HG02870 (cell line): ENCODE results near the gene MAGI3.
"Not testable (repeated sequence)": the region's sequence is repeated elsewhere in the genome, so short reads cannot be mapped to it uniquely, and the experiment has no call there.

Source experiments
- ATAC-seq: cut with Tn5 transposase; IDR thresholded peaks from one replicate; pipeline ENCODE4 v1.9.1; 2021; ENCODE audit warnings: mild to moderate bottlenecking, moderate library complexity; ENCODE audit not compliant: unreplicated experiment

Gene MAGI3

DNA sequence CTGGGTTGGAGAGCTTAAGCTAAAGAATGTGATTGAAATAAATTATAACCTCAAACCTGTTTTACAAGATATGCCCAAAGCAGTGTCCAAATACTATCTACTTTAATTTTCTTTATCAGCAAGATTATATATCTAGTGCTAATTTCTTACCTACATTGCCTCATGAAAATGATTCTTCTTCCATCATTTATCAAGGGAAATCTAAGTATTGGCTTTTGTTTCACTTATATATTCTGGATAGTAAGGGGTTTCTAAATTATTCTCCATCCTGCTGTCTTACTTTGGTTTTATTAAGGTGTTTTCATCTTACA is 287.8 kb downstream of the MAGI3 start:
- ATAC-seq = no peak

DNA sequence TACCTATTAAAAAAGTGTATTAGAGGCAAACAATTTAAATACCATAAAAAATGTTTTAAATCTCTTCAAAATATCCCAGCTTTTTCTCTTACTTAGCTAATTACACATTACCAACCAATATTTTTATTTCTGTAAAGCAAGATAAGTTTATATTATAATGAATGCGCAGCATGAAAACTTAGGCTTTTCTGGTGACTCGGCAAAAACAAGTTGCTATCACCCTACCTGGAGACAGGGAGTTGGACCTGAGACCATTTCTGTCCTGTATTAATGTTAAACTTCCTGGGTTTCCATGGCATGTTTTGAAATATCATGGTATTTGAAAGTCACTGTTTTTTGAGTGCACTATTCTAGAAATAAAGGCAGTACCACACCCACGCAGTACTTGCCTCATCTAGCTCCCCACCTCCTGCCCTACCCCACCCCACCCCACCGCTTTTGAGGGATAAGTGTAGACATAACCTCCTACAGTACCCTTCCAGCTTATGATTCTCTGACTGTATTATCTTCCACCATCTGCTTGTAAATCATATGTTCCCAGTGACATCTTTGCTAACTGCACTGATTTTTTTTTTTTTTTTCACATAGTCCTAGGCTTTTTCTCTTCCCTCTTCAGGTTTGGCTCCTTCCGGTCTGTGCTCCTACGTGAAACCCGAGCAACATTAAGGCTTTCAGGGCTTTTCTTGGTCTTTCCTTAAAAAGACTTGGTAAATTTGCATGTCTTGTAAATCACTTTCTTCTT is 291.5 kb downstream of the MAGI3 start:
- ATAC-seq = no peak

GRCh38 chr1:113683384-113684152 is 293.3 kb downstream of the MAGI3 start:
- no peak for ATAC-seq

GRCh38 chr1:113684153-113684541 is 293.8 kb downstream of the MAGI3 start:
- ATAC-seq = no peak

GRCh38 chr1:113686891-113687618 is 296.7 kb downstream of the MAGI3 start:
- no peak for ATAC-seq

DNA sequence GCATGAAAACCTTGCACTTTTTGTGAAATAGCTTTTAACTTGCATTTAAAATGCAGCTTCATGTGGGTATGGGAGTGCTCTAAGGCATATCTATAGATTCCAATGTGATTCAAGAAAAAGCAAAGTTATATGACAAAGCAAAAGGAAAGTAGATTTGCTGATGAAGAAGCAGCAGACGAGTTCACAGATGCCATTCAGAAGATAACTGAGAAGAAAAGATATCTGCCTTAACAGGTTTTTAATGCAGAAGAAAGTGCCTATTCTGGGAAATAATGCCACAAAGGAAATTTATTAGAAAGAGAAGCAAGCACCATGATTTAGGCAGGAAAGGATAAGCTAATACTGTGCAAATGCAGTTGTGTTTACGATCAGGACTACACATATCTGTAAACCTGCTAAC is 300.9 kb downstream of the MAGI3 start:
- ATAC-seq = no peak

- ATAC-seq = no peak
Observed at GRCh38 chr1:113692342-113692741, 302.0 kb downstream of the MAGI3 start.

GRCh38 chr1:113692824-113693431 is 302.6 kb downstream of the MAGI3 start:
- ATAC-seq = no peak

- no peak for ATAC-seq
Observed at GRCh38 chr1:113694910-113695309, 304.6 kb downstream of the MAGI3 start.

DNA sequence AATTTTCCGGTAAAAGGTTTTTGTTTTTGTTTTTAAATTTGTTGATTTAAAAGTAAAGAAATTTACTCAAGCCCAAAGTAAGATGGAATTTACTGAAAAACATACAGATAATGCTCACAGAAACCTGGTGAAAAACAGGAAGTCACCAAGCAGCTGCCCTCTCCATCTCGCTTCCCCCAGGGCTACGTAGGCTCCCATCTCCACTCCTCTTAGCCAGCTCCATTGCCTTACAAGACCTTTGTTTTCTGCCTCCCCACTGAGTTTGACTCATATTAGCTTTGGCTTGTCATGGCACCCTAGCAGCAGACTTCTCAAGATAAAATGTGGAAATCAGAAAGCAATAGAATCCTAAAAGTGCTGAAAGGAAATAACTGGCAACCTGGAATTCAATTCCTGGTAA is 311.1 kb downstream of the MAGI3 start:
- ATAC-seq = no peak

DNA sequence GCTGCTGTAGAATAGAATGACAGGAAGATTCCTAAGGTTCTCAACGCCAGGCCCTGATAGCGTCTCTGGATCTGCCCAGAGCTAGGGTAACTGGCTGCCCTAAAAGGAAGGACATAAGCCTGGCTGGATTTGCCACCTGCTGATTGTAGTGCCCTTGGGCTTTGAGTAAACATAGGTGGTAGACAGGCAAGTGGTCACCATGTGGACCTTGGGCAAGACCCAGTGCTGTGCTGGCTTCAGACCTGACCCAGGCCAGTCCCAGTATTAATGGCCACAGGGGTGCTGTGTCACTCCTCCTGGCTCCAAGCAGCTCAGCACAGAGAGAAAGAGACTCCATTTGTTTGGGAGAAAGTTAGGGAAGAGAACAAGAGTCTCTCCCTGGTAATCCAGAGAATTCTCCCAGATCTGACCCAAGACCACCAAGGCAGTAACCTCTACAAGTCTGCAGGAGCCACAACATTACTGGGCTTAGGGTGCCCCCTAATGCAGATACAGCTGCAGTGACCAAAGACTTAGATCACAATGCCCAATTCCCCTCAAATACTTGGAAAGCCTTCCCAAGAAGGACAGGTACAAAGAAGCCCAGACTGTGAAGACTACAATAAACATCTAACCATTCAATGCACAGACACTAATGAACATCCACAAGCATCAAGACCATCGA is 324.4 kb downstream of the MAGI3 start:
- no peak for ATAC-seq

DNA sequence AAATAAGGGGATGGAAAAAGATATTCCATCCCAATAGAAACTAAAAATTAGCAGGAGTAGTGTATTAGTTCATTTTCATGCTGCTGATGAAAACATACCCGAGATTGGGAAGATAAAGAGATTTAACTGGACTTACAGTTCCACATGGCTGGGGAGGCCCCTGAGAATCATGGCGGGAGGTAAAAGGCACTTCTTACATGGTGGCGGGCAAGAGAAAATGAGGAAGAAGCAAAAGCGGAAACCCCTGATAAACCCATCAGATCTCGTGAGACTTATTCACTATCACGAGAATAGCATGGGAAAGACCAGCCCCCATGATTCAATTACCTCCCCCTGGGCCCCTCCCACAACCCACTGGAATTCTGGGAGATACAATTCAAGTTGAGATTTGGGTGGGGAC is 327.2 kb downstream of the MAGI3 start:
- ATAC-seq = not testable (repeated sequence)

DNA sequence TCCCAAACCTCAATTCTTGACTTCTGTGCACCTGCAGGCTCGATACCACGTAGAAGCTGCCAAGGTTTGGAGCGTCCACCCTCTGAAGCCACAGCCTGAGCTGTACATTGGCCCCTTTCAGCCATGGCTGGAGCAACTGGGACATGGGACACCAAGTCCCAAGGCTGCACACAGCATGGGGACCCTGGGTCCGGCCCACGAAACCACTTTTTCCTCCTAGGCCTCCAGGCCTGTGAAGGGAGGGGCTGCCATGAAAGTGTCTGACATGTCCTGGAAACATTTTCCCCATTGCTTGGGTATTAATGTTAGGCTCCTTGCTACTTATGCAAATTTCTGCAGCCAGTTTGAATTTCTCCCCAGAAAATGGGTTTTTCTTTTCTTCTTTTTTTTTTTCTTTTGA is 328.3 kb downstream of the MAGI3 start:
- not testable (repeated sequence) for ATAC-seq

GRCh38 chr1:113721010-113721409 is 330.7 kb downstream of the MAGI3 start:
- no peak for ATAC-seq

- ATAC-seq = no peak
Observed at GRCh38 chr1:113732802-113733201, 342.5 kb downstream of the MAGI3 start.

DNA sequence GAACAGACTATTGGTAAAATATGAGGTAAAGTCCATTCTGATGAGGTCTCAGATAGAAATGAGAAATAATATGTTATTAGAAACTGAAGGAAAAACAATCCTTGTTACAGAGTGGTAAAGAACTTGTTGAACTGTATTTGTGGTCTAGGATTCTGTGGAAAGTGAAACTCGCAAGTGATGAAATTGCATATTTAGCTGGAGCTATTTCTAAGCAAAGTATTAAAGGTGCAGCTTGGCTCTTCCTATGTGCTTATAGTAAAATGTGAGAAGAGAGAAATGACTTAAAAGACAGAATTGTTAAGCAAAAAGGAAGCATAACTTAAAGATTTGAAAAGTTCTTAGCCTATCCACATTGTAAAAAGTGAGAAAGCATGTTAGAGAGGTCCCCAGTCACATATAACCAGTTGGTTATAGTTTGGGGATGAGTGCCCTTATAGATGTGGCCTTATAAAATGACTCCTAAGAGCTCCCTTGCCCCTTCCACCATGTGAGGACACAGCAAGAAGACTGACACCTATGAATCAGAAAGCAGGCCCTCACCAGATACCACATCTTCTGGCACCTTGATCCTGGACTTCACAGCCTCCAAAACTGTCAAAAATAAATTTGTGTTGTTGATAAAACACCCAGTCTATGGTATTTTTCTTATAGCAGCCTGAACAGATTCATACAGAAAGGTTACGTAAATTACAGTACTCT is 344.2 kb downstream of the MAGI3 start:
- ATAC-seq = no peak
